Rectal smooth muscle tissue (tissue), 1 donor: ENCODE measurements around the gene PDCD1.
"Not testable (repeated sequence)": the region's sequence is repeated elsewhere in the genome, so short reads cannot be mapped to it uniquely, and the experiment has no call there.

Source experiments
- H3K27ac ChIP-seq: one replicate; pipeline ENCODE4 v1.7.0; 2013; ENCODE audit warnings: low read depth, low read length, inconsistent platforms
- H3K27me3 ChIP-seq: one replicate; pipeline ENCODE4 v1.7.0; 2013; ENCODE audit warnings: low read length; ENCODE audit not compliant: control insufficient read depth, insufficient read depth
- H3K36me3 ChIP-seq: one replicate; pipeline ENCODE4 v1.7.0; 2013; ENCODE audit warnings: low read length; ENCODE audit not compliant: control insufficient read depth, insufficient read depth
- H3K4me1 ChIP-seq: one replicate; pipeline ENCODE4 v1.7.0; 2013; ENCODE audit warnings: low read length; ENCODE audit not compliant: control insufficient read depth, insufficient read depth
- H3K4me3 ChIP-seq: one replicate; pipeline ENCODE4 v1.7.0; 2013; ENCODE audit warnings: low read length
- H3K9ac ChIP-seq: one replicate; pipeline ENCODE4 v1.7.0; 2013; ENCODE audit warnings: low read length

PDCD1 gene

GRCh38 chr2:241800198-241800903 lies 58.3 kb downstream of the PDCD1 start:
- not testable (repeated sequence) for H3K4me3 ChIP-seq, H3K27me3 ChIP-seq, H3K9ac ChIP-seq, H3K4me1 ChIP-seq, H3K36me3 ChIP-seq, H3K27ac ChIP-seq
